Activated CD4-positive, alpha-beta memory T cell treated with anti-CD3 and anti-CD28 coated beads for 36 hours (primary cell): Measurements from ENCODE around the gene TLR1. TPM values are rescaled to one million over a fixed set of nuclear protein-coding genes. Genes with fewer than 3 reads are reported as not detected.
"Not testable (repeated sequence)": the region's sequence is repeated elsewhere in the genome, so short reads cannot be mapped to it uniquely, and the experiment has no call there.

ENCODE experiments used
- CTCF ChIA-PET: fragments of 350-600 bp; sonication (Branson Sonifier 250); formaldehyde crosslinking; loops from one replicate; lab custom pipeline; 2021; ENCODE audit warnings: antibody characterized with exemption, inconsistent platforms; lab: Charles Lee
- POLR2A ChIA-PET: fragments of 350-600 bp; sonication (Branson Sonifier 250); formaldehyde crosslinking; loops from one replicate; lab custom pipeline; 2021; ENCODE audit warnings: antibody characterized with exemption; lab: Charles Lee
- DNase-seq: peaks from one replicate; pipeline ENCODE4 v3.0.0-alpha.2; 2020
- H3K27ac Mint-ChIP-seq: one replicate; pipeline ENCODE4 v1.8.0; 2021; ENCODE audit warnings: mixed read lengths
- H3K27me3 Mint-ChIP-seq: one replicate; pipeline ENCODE4 v1.8.0; 2021; ENCODE audit warnings: mixed read lengths
- H3K36me3 Mint-ChIP-seq: one replicate; pipeline ENCODE4 v1.8.0; 2021; ENCODE audit warnings: mixed read lengths
- H3K4me1 Mint-ChIP-seq: one replicate; pipeline ENCODE4 v1.8.0; 2021; ENCODE audit warnings: low read depth, mixed read lengths
- H3K4me3 Mint-ChIP-seq: one replicate; pipeline ENCODE4 v1.8.0; 2021; ENCODE audit warnings: mild to moderate bottlenecking, mixed read lengths
- H3K9me3 Mint-ChIP-seq: one replicate; pipeline ENCODE4 v1.8.0; 2021; ENCODE audit warnings: mixed read lengths
- intact Hi-C: fragments of 100-400 bp; cut with micrococcal nuclease; formaldehyde crosslinking; loops from one replicate; pipeline ENCODE4 v1.15.1; 2023
- total RNA-seq, 2 experiments: library from RNA; stranded (reverse); gene quantifications; one replicate each; pipeline ENCODE4 v1.2.3, GENCODE V29; 2021

The TLR1 gene
- total RNA-seq, 2 experiments from 2014 or later = 1.5 to 1.8 TPM

GRCh38 chr4:38823766-38824165, 19.2 kb upstream of the TLR1 start:
- CTCF ChIA-PET = no interaction called here
- Mint-ChIP-seq H3K4me1 (peaks cover 20% of the 10 kb centered on the region), H3K36me3 (peaks cover 4% of the 10 kb centered on the region), H3K9me3 (peaks cover 12% of the 10 kb centered on the region), H3K27me3 (no peaks in the 10 kb centered on the region), H3K27ac (no peak overlapping the region), H3K4me3 (no peak overlapping the region)
- no peak for DNase-seq
- POLR2A ChIA-PET = no interaction called here
- intact Hi-C loops = no loop called here

- DNase-seq = no peak
- Mint-ChIP-seq H3K9me3 (peaks cover 12% of the 10 kb centered on the region), H3K27ac (no peak overlapping the region), H3K36me3 (peaks cover 4% of the 10 kb centered on the region), H3K4me1 (peaks cover 22% of the 10 kb centered on the region), H3K27me3 (no peaks in the 10 kb centered on the region), H3K4me3 (no peak overlapping the region)
- POLR2A ChIA-PET = no interaction called here
- CTCF ChIA-PET = no interaction called here
- intact Hi-C loops = no loop called here
These were observed 18.2 kb upstream of the TLR1 start for GRCh38 chr4:38822748-38823303.

DNA sequence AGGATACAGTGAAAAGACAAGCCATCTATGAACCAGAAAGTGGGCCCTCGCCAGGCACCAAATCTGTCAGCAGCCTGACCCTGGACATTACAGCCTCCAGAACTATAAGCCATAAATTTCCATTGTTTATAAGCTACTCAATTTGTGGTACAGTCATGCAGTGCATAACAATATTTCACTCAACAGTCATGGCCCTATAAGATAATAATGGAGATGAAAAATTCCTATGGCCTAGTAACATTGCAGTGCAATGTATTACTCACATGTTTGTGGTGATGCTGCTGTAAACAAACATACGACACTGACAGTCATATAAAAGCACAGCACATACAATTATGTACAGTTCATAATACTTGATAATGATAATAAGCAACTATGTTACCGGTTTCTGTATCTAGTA, 17.1 kb upstream of the TLR1 start:
- DNase-seq = no peak
- intact Hi-C loops = no loop called here
- Mint-ChIP-seq H3K27ac (no peak overlapping the region), H3K36me3 (peaks cover 4% of the 10 kb centered on the region), H3K4me3 (no peak overlapping the region), H3K27me3 (no peaks in the 10 kb centered on the region), H3K9me3 (peaks cover 12% of the 10 kb centered on the region), H3K4me1 (peaks cover 22% of the 10 kb centered on the region)
- ChIA-PET POLR2A (no interaction called here), CTCF (interaction anchor here (0.6 to 1.0 kb wide), 2 partner anchors 40 to 109 kb away, joined by 3 to 5 read pairs; no protein-coding TSS in a partner anchor)

DNA sequence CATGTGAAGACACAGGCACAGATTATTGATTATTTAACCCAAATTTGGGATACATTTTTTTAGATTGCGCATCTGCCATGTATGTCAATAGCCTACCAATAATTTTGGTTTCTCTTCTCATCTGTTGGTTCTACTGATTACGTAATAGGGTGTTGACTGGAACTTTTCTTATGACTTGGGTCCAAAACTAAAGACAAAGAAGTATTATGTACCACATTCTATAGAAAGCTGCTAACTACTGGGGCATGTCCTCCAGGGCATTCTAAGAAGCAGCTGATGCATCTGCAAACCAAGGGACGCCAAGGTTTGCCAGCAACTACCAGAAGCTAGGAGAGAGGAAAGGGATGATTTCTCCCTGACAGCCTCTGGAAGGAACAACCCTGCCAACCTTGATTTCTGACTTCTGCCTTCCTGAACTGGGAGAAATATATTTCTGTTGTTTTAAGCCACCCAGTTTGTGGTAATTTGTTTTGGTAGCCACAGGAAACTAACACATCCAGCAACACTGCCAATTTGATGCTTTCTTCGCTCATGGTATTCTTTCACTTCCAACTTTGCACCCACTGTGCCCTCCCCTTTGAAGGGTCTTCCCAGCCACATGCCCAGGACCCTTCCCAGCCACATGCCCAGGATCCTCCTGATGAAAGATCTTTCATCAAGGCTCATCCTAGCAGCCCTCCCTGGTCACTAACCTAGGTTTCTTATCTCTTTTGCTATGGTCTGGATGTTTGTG, 15.9 kb upstream of the TLR1 start:
- intact Hi-C loops = no loop called here
- CTCF ChIA-PET = interaction anchor here (1.2 kb wide), 1 partner anchor 17 kb away, joined by 3 read pairs; no protein-coding TSS in a partner anchor
- Mint-ChIP-seq H3K4me3 (no peak overlapping the region), H3K4me1 (peaks cover 22% of the 10 kb centered on the region), H3K9me3 (peaks cover 14% of the 10 kb centered on the region), H3K27ac (no peak overlapping the region), H3K36me3 (peaks cover 4% of the 10 kb centered on the region), H3K27me3 (no peaks in the 10 kb centered on the region)
- no peak for DNase-seq
- POLR2A ChIA-PET = interaction anchor here (1.8 kb wide), 1 partner anchor 17 kb away, joined by 5 read pairs; no protein-coding TSS in a partner anchor

- no peak overlapping the region for H3K27ac Mint-ChIP-seq
- CTCF ChIA-PET = interaction anchor here (1.2 to 1.5 kb wide), 3 partner anchors 16 to 60 kb away, joined by 3 to 7 read pairs (median 4); no protein-coding TSS in a partner anchor
- no peak for DNase-seq
- intact Hi-C loops = loop anchor here (1.0 to 2.0 kb wide), 2 partner anchors 15 to 19 kb away; partner anchors contain the start of gene TLR1
- POLR2A ChIA-PET = interaction anchor here (1.8 kb wide), 1 partner anchor 16 kb away, joined by 5 read pairs; no protein-coding TSS in a partner anchor
- peaks cover 16% of the 10 kb centered on the region for H3K9me3 Mint-ChIP-seq
- no peak overlapping the region for H3K4me3 Mint-ChIP-seq
- H3K27me3 Mint-ChIP-seq = no peaks in the 10 kb centered on the region
- peaks cover 4% of the 10 kb centered on the region for H3K36me3 Mint-ChIP-seq
- peaks cover 22% of the 10 kb centered on the region for H3K4me1 Mint-ChIP-seq
These were observed 15.0 kb upstream of the TLR1 start for GRCh38 chr4:38819569-38819968.

GRCh38 chr4:38818441-38818976, 13.9 kb upstream of the TLR1 start:
- intact Hi-C loops = loop anchor here (2.0 kb wide), 1 partner anchor 20 kb away; no protein-coding TSS in a partner anchor
- no peak for DNase-seq

DNA sequence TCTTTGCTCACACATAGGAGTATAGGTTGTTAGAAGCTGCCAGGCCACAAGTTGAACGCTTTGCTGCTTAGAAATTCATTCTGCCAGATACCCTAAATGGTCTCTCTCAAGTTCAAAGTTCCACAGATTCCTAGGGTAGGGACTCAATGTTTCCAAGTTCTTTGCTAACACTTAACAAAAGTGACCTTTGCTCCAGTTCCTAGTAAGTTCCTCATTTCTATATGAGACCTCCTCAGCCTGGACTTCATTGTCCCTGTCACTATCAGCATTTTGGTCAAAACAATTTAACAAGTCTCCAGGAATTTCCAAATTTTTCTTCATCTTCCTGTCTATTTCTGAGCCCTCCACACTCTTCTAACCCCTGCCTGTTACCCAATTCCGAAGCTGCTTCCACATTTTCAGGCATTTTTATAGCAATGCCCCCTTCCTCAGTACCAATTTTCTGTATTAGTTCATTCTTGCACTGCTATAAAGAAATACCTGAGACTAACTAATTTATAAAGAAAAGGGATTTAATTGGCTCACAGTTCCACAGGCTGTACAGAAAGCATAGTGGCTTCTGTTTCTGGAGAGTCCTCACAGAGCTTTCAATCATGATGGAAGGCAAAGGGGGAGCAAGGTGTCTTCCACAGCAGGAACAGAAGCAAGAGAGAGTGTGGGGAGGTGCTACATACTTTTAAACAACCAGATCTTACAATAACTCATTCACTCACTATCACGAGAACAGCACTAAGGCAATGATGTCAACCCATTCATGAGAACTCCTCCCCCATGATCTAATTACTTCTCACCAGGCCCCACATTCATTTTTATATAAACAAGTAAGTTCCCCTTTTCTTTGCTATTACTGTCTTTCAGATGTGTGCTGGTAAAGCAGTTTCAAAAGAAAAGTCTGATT, 11.5 kb upstream of the TLR1 start:
- Mint-ChIP-seq H3K27ac (no peak overlapping the region), H3K4me3 (no peak overlapping the region), H3K9me3 (peaks cover 8% of the 10 kb centered on the region), H3K4me1 (peaks cover 22% of the 10 kb centered on the region), H3K27me3 (no peaks in the 10 kb centered on the region), H3K36me3 (no peaks in the 10 kb centered on the region)
- DNase-seq = no peak
- ChIA-PET POLR2A (no interaction called here), CTCF (interaction anchor here (0.6 kb wide), 1 partner anchor 266 kb away, joined by 3 read pairs; no protein-coding TSS in a partner anchor)
- intact Hi-C loops = no loop called here

More at GRCh38 chr4:38818441-38818976, 13.9 kb upstream of the TLR1 start:
- no peaks in the 10 kb centered on the region for H3K27me3 Mint-ChIP-seq
- ChIA-PET CTCF (interaction anchor here (1.2 to 1.5 kb wide), 2 partner anchors 42 to 59 kb away, joined by 4 to 7 read pairs; no protein-coding TSS in a partner anchor), POLR2A (no interaction called here)
- H3K4me1 Mint-ChIP-seq = peaks cover 22% of the 10 kb centered on the region
- no peak overlapping the region for H3K27ac Mint-ChIP-seq
- peaks cover 20% of the 10 kb centered on the region for H3K9me3 Mint-ChIP-seq
- H3K36me3 Mint-ChIP-seq = peaks cover 4% of the 10 kb centered on the region
- no peak overlapping the region for H3K4me3 Mint-ChIP-seq

DNA sequence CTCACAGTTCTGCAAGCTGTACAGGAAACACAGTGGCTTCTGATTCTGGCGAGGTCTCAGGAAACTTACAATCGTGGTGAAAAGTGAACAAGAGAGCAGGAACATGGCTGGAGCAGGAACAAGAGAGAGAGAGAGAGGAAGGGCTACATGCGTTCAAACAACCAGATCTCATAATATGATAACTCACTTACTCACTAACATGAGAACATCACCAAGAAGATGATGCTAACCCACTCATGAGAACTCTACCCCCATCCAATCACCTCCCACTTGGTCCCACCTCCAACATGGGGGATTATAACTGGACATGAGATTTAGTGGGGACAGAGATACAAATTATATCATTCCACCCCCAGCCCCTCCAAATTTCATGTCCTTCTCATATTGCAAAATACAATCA, 9.8 kb upstream of the TLR1 start:
- no peak for DNase-seq
- Mint-ChIP-seq H3K36me3 (no peaks in the 10 kb centered on the region), H3K27ac (no peak overlapping the region), H3K9me3 (peaks cover 8% of the 10 kb centered on the region), H3K4me3 (no peak overlapping the region), H3K27me3 (no peaks in the 10 kb centered on the region), H3K4me1 (peaks cover 7% of the 10 kb centered on the region)
- ChIA-PET CTCF (interaction anchor here (2.2 kb wide), 1 partner anchor 55 kb away, joined by 7 read pairs; no protein-coding TSS in a partner anchor), POLR2A (no interaction called here)
- intact Hi-C loops = no loop called here

DNA sequence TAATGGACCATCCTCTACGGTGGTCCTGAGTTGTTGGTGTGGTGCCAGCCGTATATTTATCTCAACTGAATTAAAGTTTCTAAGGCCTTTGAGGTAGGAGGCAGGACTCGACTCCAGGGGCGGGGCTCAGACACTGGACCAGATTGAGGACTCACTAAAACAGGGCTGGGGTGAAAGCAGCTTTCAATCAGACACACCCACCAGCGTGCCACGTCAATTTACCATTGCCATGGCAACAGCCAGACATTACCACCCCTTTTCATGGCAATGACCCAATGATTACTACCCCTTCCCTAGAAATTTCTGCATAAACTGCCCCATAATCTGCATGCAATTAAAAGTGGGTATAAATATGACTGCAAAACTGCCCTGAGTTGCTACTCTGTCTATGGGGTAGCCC, 6.7 kb upstream of the TLR1 start:
- H3K36me3 Mint-ChIP-seq = no peaks in the 10 kb centered on the region
- ChIA-PET CTCF (no interaction called here), POLR2A (no interaction called here)
- intact Hi-C loops = no loop called here
- H3K9me3 Mint-ChIP-seq = peaks cover 8% of the 10 kb centered on the region
- H3K4me3 Mint-ChIP-seq = no peak overlapping the region
- H3K27me3 Mint-ChIP-seq = no peaks in the 10 kb centered on the region
- H3K27ac Mint-ChIP-seq = no peak overlapping the region
- no peaks in the 10 kb centered on the region for H3K4me1 Mint-ChIP-seq
- no peak for DNase-seq

GRCh38 chr4:38807462-38807861, 2.9 kb upstream of the TLR1 start:
- DNase-seq, H3K36me3 Mint-ChIP-seq, CTCF ChIA-PET, H3K4me3 Mint-ChIP-seq, POLR2A ChIA-PET, H3K9me3 Mint-ChIP-seq, H3K27ac Mint-ChIP-seq, H3K27me3 Mint-ChIP-seq: not testable (repeated sequence)
- peaks cover 33% of the 10 kb centered on the region for H3K4me1 Mint-ChIP-seq
- intact Hi-C loops = loop anchor here (10.0 kb wide), 2 partner anchors 177 to 237 kb away; no protein-coding TSS in a partner anchor

DNA sequence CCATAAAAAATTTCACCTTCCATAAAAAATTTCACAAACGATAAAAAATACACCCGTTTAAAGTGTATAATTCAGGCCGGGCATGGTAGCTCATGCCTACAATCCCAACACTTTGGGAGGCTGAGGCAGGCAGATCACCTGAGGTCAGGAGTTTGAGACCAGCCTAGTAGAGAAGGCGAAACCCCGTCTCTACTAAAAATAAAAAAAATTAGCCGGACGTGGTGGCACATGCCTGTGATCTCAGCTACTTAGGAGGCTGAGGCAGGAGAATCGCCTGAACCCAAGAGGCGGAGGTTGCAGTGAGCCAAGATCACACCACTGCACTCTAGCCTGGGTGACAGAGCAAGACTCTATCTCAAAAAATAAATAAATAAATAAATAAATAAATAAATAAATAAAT, 1.7 kb upstream of the TLR1 start:
- intact Hi-C loops = loop anchor here (10.0 kb wide), 2 partner anchors 179 to 239 kb away; no protein-coding TSS in a partner anchor
- peaks cover 35% of the 10 kb centered on the region for H3K4me1 Mint-ChIP-seq
- H3K27ac Mint-ChIP-seq, DNase-seq, H3K4me3 Mint-ChIP-seq, POLR2A ChIA-PET, H3K27me3 Mint-ChIP-seq, CTCF ChIA-PET: not testable (repeated sequence)
- peaks cover 16% of the 10 kb centered on the region for H3K9me3 Mint-ChIP-seq
- peaks cover 19% of the 10 kb centered on the region for H3K36me3 Mint-ChIP-seq
